Ammon's horn (tissue), 1 donor: Measurements from ENCODE around the gene KCNJ8.

Source experiments
- DNase-seq: peaks from one replicate; pipeline ENCODE4 v3.0.0-alpha.2; 2016; ENCODE audit warnings: low spot score

Gene KCNJ8

GRCh38 chr12:21715386-21715785, 59.1 kb downstream of the KCNJ8 start:
- no peak for DNase-seq
